HG03354 (cell line): ENCODE data around the gene CBFA2T2.

Source experiments
- ATAC-seq: cut with Tn5 transposase; IDR thresholded peaks from one replicate; pipeline ENCODE4 v1.9.1; 2021; ENCODE audit warnings: mild to moderate bottlenecking; ENCODE audit not compliant: unreplicated experiment, poor library complexity, severe bottlenecking

Gene CBFA2T2

GRCh38 chr20:33658510-33658909 lies 168.6 kb downstream of the CBFA2T2 start:
- ATAC-seq: no peak

- ATAC-seq: no peak
Observed at GRCh38 chr20:33658929-33659328, 169.0 kb downstream of the CBFA2T2 start.

GRCh38 chr20:33659341-33660034 lies 169.6 kb downstream of the CBFA2T2 start:
- ATAC-seq: no peak

GRCh38 chr20:33660035-33660684 lies 170.3 kb downstream of the CBFA2T2 start:
- no peak for ATAC-seq

GRCh38 chr20:33660685-33661058 lies 170.8 kb downstream of the CBFA2T2 start:
- ATAC-seq: no peak

GRCh38 chr20:33662172-33662571 lies 172.3 kb downstream of the CBFA2T2 start, which contains the start of gene C20orf144:
Gene C20orf144 (plus strand): TSS chr20:33662327. CDS start chr20:33662346, 19 bp downstream.
- no peak for ATAC-seq

- peak; percentile 47 for ATAC-seq
Observed at GRCh38 chr20:33663161-33664084, 173.5 kb downstream of the CBFA2T2 start.

- ATAC-seq: no peak
Observed at GRCh38 chr20:33664085-33664761, 174.3 kb downstream of the CBFA2T2 start.

GRCh38 chr20:33664762-33665144 lies 174.9 kb downstream of the CBFA2T2 start:
- no peak for ATAC-seq

GRCh38 chr20:33666293-33667244 lies 176.7 kb downstream of the CBFA2T2 start, which contains the start of gene ACTL10:
Gene ACTL10 (plus strand): TSS chr20:33666943. CDS start chr20:33667498, 555 bp downstream.
- ATAC-seq: peak; percentile 71

- peak; percentile 22 for ATAC-seq
Observed at GRCh38 chr20:33667245-33667675, 177.4 kb downstream of the CBFA2T2 start.

- peak; percentile 48 for ATAC-seq
Observed at GRCh38 chr20:33667676-33668465, 178.0 kb downstream of the CBFA2T2 start.

GRCh38 chr20:33668466-33669155 lies 178.7 kb downstream of the CBFA2T2 start:
- ATAC-seq: no peak

GRCh38 chr20:33669224-33669623 lies 179.3 kb downstream of the CBFA2T2 start:
- ATAC-seq: no peak

- ATAC-seq: no peak
Observed at GRCh38 chr20:33669873-33670640, 180.2 kb downstream of the CBFA2T2 start.

GRCh38 chr20:33670715-33671499 lies 181.0 kb downstream of the CBFA2T2 start:
- ATAC-seq: no peak
